ENCODE data around the gene FAAP20.

- TF ChIP-seq CTCF (conservative IDR thresholded peaks at IDR 0.05) (no peak), ZFX (IDR thresholded peaks at IDR 0.05) (no peak)
Measured at GRCh38 chr1:2201062-2201461, 6.5 kb upstream of the FAAP20 start.
